ENCODE results near the gene FAM174C.

DNA sequence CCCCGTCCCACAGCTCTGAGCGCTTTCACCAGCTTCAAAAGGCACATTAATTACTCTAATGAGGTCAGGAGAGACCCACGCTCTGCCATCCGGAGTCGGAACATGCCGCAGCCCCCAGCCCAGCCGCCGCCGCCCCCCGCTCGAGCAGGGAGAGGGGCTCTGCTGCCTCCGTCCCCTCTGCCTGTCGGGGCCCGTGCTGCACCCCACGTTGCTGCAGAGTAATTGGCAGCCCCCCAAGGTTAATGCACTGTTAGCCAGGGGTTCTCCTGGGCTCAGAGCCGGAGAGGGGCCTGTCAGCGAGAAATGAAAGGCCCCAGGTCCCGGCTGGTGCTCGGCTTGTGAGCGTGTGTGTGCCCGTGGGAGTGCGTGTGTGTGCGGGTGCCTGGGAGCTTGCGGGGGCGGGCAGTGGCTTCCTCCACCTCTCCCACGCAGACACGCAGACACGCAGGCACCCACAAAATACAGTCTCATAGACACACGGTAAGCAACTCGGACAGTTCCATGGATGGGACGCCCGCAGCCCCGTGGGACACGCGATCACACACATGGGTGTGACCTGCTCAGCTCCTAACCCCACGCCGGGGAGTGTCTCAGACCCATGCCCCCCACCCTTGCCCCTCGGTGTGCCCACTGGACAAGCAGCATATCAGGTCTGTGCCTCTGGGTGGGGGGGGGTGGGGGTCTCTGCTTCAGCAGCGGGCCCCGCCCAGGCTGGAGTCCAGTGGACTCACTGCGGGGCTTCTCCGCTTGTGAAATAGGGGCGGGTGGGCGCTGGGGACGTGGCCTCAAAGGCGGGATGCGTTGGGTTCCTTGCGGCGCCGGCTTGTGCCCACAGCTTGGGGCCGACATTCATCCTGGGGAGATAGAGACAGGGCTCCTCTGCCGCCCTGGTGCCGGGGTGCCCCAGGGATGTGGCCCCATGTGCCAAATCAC lies 5.6 kb downstream of the FAM174C start:
- TF ChIP-seq CTCF (IDR thresholded peaks at IDR 0.05): no peak
- no peak for TF ChIP-seq POLR2A (IDR thresholded peaks at IDR 0.05)

Data from thyroid gland (tissue), 4 donors.